ENCODE results near the gene ACSM4. TPM values are rescaled to one million over a fixed set of nuclear protein-coding genes. Genes with fewer than 3 reads are reported as not detected.

ACSM4 gene
- total and polyA plus RNA-seq, 2 of the 13 experiments (the other 11 are each of a cell fraction or from before 2014, with no cell fraction given), result not detected

- FAIRE-seq (no peak), DNase-seq (ENCODE audit: low spot score) (no peak), ATAC-seq (no peak)
- Histone ChIP-seq H3K79me2 (ENCODE audit: insufficient read depth, low read length) (no peaks in the 10 kb centered on the region), H3K27ac (ENCODE audit: extremely low read length, insufficient read depth, low read length) (no peak overlapping the region), H3K9ac (ENCODE audit: insufficient read depth, low read depth, low read length) (no peak overlapping the region), H3K9me3 (ENCODE audit: low read length) (no peaks in the 10 kb centered on the region), H3K4me2 (ENCODE audit: low read depth, low read length) (no peak overlapping the region), H3K27me3 (ENCODE audit: control insufficient read depth in 1 of 2, insufficient read depth in 2 of 2, low read length in 2 of 2) (no peaks in the 10 kb centered on the region; a peak in 1 of 5 replicates), H4K20me1 (ENCODE audit: insufficient read depth, low read length) (no peaks in the 10 kb centered on the region), H3K4me3 (replicated peaks in 1 of 3; ENCODE audit: insufficient read depth in 1 of 3, low read depth in 2 of 3, low read length in 3 of 3) (no peak overlapping the region), H3K36me3 (replicated peaks in 1 of 2; ENCODE audit: control insufficient read depth in 1 of 2, insufficient read depth in 2 of 2, low read length in 2 of 2) (no peaks in the 10 kb centered on the region), H2AFZ (ENCODE audit: low read length) (no peak overlapping the region), H3K4me1 (ENCODE audit: insufficient read depth, low read length) (peaks cover 13% of the 10 kb centered on the region)
- TF ChIP-seq PLRG1 (conservative IDR thresholded peaks at IDR 0.05), result no peak
- TF ChIP-seq ZNF615 (CRISPR knock-in tag; IDR thresholded peaks at IDR 0.05; ENCODE audit: borderline replicate concordance), result no peak
- no peak for TF ChIP-seq SKIL (CRISPR knock-in tag; IDR thresholded peaks at IDR 0.05; ENCODE audit: borderline replicate concordance)
- TF ChIP-seq PLSCR1 (CRISPR knock-in tag; IDR thresholded peaks at IDR 0.05; ENCODE audit: borderline replicate concordance), result no peak
- no peak for TF ChIP-seq ATF6 (CRISPR knock-in tag; conservative IDR thresholded peaks at IDR 0.05)
- TF ChIP-seq ZNF512 (CRISPR knock-in tag; IDR thresholded peaks at IDR 0.05), result no peak
- TF ChIP-seq CHD4 (IDR thresholded peaks at IDR 0.05; ENCODE audit: borderline replicate concordance, low read length), result no peak
- TF ChIP-seq, protein P1, sequence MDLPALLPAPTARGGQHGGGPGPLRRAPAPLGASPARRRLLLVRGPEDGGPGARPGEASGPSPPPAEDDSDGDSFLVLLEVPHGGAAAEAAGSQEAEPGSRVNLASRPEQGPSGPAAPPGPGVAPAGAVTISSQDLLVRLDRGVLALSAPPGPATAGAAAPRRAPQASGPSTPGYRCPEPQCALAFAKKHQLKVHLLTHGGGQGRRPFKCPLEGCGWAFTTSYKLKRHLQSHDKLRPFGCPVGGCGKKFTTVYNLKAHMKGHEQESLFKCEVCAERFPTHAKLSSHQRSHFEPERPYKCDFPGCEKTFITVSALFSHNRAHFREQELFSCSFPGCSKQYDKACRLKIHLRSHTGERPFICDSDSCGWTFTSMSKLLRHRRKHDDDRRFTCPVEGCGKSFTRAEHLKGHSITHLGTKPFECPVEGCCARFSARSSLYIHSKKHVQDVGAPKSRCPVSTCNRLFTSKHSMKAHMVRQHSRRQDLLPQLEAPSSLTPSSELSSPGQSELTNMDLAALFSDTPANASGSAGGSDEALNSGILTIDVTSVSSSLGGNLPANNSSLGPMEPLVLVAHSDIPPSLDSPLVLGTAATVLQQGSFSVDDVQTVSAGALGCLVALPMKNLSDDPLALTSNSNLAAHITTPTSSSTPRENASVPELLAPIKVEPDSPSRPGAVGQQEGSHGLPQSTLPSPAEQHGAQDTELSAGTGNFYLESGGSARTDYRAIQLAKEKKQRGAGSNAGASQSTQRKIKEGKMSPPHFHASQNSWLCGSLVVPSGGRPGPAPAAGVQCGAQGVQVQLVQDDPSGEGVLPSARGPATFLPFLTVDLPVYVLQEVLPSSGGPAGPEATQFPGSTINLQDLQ (CRISPR knock-in tag; IDR thresholded peaks at IDR 0.05), result no peak
- no peak for TF ChIP-seq ZNF768 (CRISPR knock-in tag; IDR thresholded peaks at IDR 0.05)
- TF ChIP-seq ZNF362 (CRISPR knock-in tag; IDR thresholded peaks at IDR 0.05; ENCODE audit: borderline replicate concordance), result no peak
- no peak for TF ChIP-seq DRAP1 (CRISPR knock-in tag; IDR thresholded peaks at IDR 0.05)
- in situ Hi-C loops (cut with HindIII; ENCODE audit: extremely low pct_ligation_motif_present, low pct_unique_long_range_greater_than_20kb) (loop anchor here (10.0 kb wide), 2 partner anchors 150 to 260 kb away; no protein-coding TSS in a partner anchor), intact Hi-C loops (cut with micrococcal nuclease; ENCODE audit: unreplicated experiment) (loop anchor here (2.0 kb wide), 1 partner anchor 86 kb away; no protein-coding TSS in a partner anchor)
- WGBS (ENCODE audit: low lambda C conversion rate), result 33% methylated on average over 3 of the region's 3 CpGs
- ChIA-PET POLR2A (no interaction called here), CTCF (ENCODE audit: low intra/inter-chr PET ratio, low total read pairs) (interaction anchor here (1.2 to 1.5 kb wide), 2 partner anchors 86 to 264 kb away, joined by 7 to 8 read pairs; no protein-coding TSS in a partner anchor)
- BruUV-seq (replicated peaks), result no TSS peak
Observed at GRCh38 chr12:7375145-7375543, 71.3 kb downstream of the ACSM4 start.

All from HepG2 (cell line).